IMR-90 (cell line): ENCODE measurements around the gene SLC35F3. TPM values are rescaled to one million over a fixed set of nuclear protein-coding genes. Genes with fewer than 3 reads are reported as not detected.

Experiments used
- ATAC-seq: fragments of 200-7000 bp; cut with Tn5 transposase; 2 replicates; pipeline ENCODE4 v1.9.1; 2020; ENCODE audit warnings: low read depth, mild to moderate bottlenecking, moderate library complexity
- BruUV-seq: library from RNA; stranded (reverse); fragments of 400-500 nt; replicated peaks from 2 replicates; lab custom pipeline; 2021; lab: Mats Ljungman, UMichigan
- CTCF ChIA-PET: fragments of 300-600 bp; formaldehyde crosslinking; extraction: SDS; loops from one replicate; lab custom pipeline; 2021; ENCODE audit warnings: antibody characterized with exemption; lab: Yijun Ruan, JAX
- POLR2A ChIA-PET: fragments of 300-600 bp; sonication (Branson Sonifier 250); formaldehyde crosslinking; loops from one replicate; lab custom pipeline; 2022; ENCODE audit warnings: antibody characterized with exemption; ENCODE audit not compliant: unreplicated experiment; lab: Charles Lee
- DNase-seq: peaks from one replicate; pipeline ENCODE4 v3.0.0; 2013
- H2AFZ ChIP-seq: replicated peaks from 2 replicates; pipeline ENCODE3; 2013; ENCODE audit warnings: low read length, mild to moderate bottlenecking; ENCODE audit not compliant: poor library complexity
- H2AK5ac ChIP-seq: 2 replicates; pipeline ENCODE4 v1.6.1; 2013; ENCODE audit warnings: low read depth, low read length, inconsistent platforms
- H2AK9ac ChIP-seq: replicated peaks from 2 replicates; pipeline ENCODE3; 2013; ENCODE audit warnings: mild to moderate bottlenecking, low read depth, low read length, moderate library complexity; ENCODE audit not compliant: poor library complexity
- H2BK120ac ChIP-seq: 2 replicates; pipeline ENCODE4 v1.6.1; 2013; ENCODE audit warnings: low read depth, low read length, inconsistent platforms
- H2BK15ac ChIP-seq: 3 replicates; pipeline ENCODE4 v1.6.1; 2013; ENCODE audit warnings: low read depth, low read length, inconsistent platforms
- H2BK20ac ChIP-seq: 2 replicates; pipeline ENCODE4 v1.6.1; 2013; ENCODE audit warnings: low read depth, mild to moderate bottlenecking, inconsistent platforms, low read length, moderate library complexity
- H2BK5ac ChIP-seq: 2 replicates; pipeline ENCODE4 v1.6.1; 2013; ENCODE audit warnings: mild to moderate bottlenecking, low read depth, low read length, inconsistent platforms; ENCODE audit not compliant: poor library complexity, severe bottlenecking
- H3K14ac ChIP-seq: replicated peaks from 2 replicates; pipeline ENCODE4 v1.6.1; 2013; ENCODE audit warnings: low read depth, low read length, inconsistent platforms
- H3K18ac ChIP-seq: 2 replicates; pipeline ENCODE4 v1.6.1; 2013; ENCODE audit warnings: low read depth, low read length, control low read depth
- H3K23ac ChIP-seq: 2 replicates; pipeline ENCODE4 v1.6.1; 2013; ENCODE audit warnings: low read depth, low read length, inconsistent platforms
- H3K27ac ChIP-seq: 2 replicates; pipeline ENCODE4 v1.5.1; 2013; ENCODE audit warnings: mild to moderate bottlenecking, control low read depth, low read length; ENCODE audit not compliant: insufficient read depth
- H3K27me3 ChIP-seq: 2 replicates; pipeline ENCODE4 v1.6.1; 2013; ENCODE audit warnings: low read length; ENCODE audit not compliant: control insufficient read depth, insufficient read depth
- H3K36me3 ChIP-seq: 2 replicates; pipeline ENCODE4 v1.6.1; 2013; ENCODE audit warnings: low read length, mixed read lengths; ENCODE audit not compliant: control insufficient read depth, insufficient read depth
- H3K4ac ChIP-seq: 2 replicates; pipeline ENCODE4 v1.6.1; 2013; ENCODE audit warnings: low read depth, low read length, inconsistent platforms
- H3K4me1 ChIP-seq: 2 replicates; pipeline ENCODE4 v1.6.1; 2013; ENCODE audit warnings: low read length, mixed read lengths; ENCODE audit not compliant: control insufficient read depth, insufficient read depth
- H3K4me2 ChIP-seq: 2 replicates; pipeline ENCODE4 v1.6.1; 2013; ENCODE audit warnings: low read depth, mild to moderate bottlenecking, control low read depth, low read length, moderate library complexity
- H3K4me3 ChIP-seq: 2 replicates; pipeline ENCODE4 v1.5.1; 2013; ENCODE audit warnings: low read depth, mild to moderate bottlenecking, control low read depth, low read length, moderate library complexity; ENCODE audit not compliant: insufficient read depth
- H3K56ac ChIP-seq: 2 replicates; pipeline ENCODE4 v1.6.1; 2013; ENCODE audit warnings: low read length, inconsistent platforms; ENCODE audit not compliant: insufficient read depth; ENCODE audit errors: extremely low read depth
- H3K79me1 ChIP-seq, 2 experiments: 2 replicates each; pipeline ENCODE4 v1.6.1; 2013; ENCODE audit warnings: low read length in 2 of 2, inconsistent platforms in 1 of 2, low read depth in 1 of 2
- H3K9ac ChIP-seq: 2 replicates; pipeline ENCODE4 v1.6.1; 2013; ENCODE audit warnings: low read depth, low read length, control low read depth
- H3K9me1 ChIP-seq: 2 replicates; pipeline ENCODE4 v1.6.1; 2013; ENCODE audit warnings: low read length, inconsistent platforms; ENCODE audit not compliant: insufficient read depth
- H3K9me3 ChIP-seq: 2 replicates; pipeline ENCODE4 v1.6.1; 2013; ENCODE audit warnings: low read length; ENCODE audit not compliant: control insufficient read depth, insufficient read depth
- H4K20me1 ChIP-seq: 2 replicates; pipeline ENCODE4 v1.6.1; 2013; ENCODE audit warnings: low read length, inconsistent platforms; ENCODE audit not compliant: insufficient read depth
- H4K5ac ChIP-seq: 2 replicates; pipeline ENCODE4 v1.6.1; 2013; ENCODE audit warnings: mild to moderate bottlenecking, low read depth, low read length, control low read depth
- H4K8ac ChIP-seq, 2 experiments: 2 replicates each; pipeline ENCODE4 v1.6.1; 2013; ENCODE audit warnings: low read depth in 2 of 2, low read length in 2 of 2, control low read depth in 1 of 2, inconsistent platforms in 1 of 2
- H4K91ac ChIP-seq: 2 replicates; pipeline ENCODE4 v1.6.1; 2013; ENCODE audit warnings: low read depth, low read length, inconsistent platforms; ENCODE audit not compliant: insufficient read depth
- BHLHE40 ChIP-seq: fragments of 150-350 bp; IDR thresholded peaks from 2 replicates; pipeline ENCODE4 v1.6.1; 2016; ENCODE audit warnings: mild to moderate bottlenecking, low read depth, low read length
- CEBPB ChIP-seq: IDR thresholded peaks from 2 replicates; pipeline ENCODE4 v1.6.1; 2012; ENCODE audit warnings: low read depth, low read length, improper control_type of control experiment
- MAFK ChIP-seq: IDR thresholded peaks from 2 replicates; pipeline ENCODE4 v1.6.1; 2012; ENCODE audit warnings: low read depth, low read length, improper control_type of control experiment
- MAZ ChIP-seq: IDR thresholded peaks from 2 replicates; pipeline ENCODE4 v1.6.1; 2012; ENCODE audit warnings: low read depth, mild to moderate bottlenecking, low read length, improper control_type of control experiment, moderate library complexity, borderline replicate concordance
- MXI1 ChIP-seq: IDR thresholded peaks from 2 replicates; pipeline ENCODE4 v1.6.1; 2012; ENCODE audit warnings: low read depth, mild to moderate bottlenecking, low read length, moderate library complexity, borderline replicate concordance
- NFE2L2 ChIP-seq: fragments of 150-350 bp; IDR thresholded peaks from 2 replicates; pipeline ENCODE4 v1.6.1; 2016; ENCODE audit warnings: low read depth, mild to moderate bottlenecking, low read length
- RCOR1 ChIP-seq: IDR thresholded peaks from 2 replicates; pipeline ENCODE4 v1.6.1; 2012; ENCODE audit warnings: mild to moderate bottlenecking, low read length, improper control_type of control experiment; ENCODE audit not compliant: insufficient replicate concordance
- SMC3 ChIP-seq: fragments of 150-350 bp; IDR thresholded peaks from 2 replicates; pipeline ENCODE4 v1.6.1; 2016; ENCODE audit warnings: low read depth, mild to moderate bottlenecking, antibody characterized with exemption, low read length, moderate library complexity
- WGBS, 2 experiments: methylation state at CpG; one replicate each; pipeline versions ENCODE4 v1.1.5 to v1.1.7; 2013; ENCODE audit warnings: missing lambda C conversion rate in 2 of 2; ENCODE audit not compliant: insufficient read length in 1 of 2; ENCODE audit errors: extremely low coverage in 2 of 2; 5-methylcytosine and 5-hydroxymethylcytosine counted together
- dilution Hi-C: fragments of 300-500 bp; cut with HindIII; formaldehyde crosslinking; loops from one replicate; pipeline ENCODE4 v1.14.3; 2018; ENCODE audit warnings: low sequenced_read_pairs; ENCODE audit not compliant: unreplicated experiment
- in situ Hi-C: fragments of 300-500 bp; cut with MboI; formaldehyde crosslinking; loops from 3 replicates; pipeline ENCODE4 v1.14.3; 2019; ENCODE audit warnings: low sequenced_read_pairs, inconsistent platforms, mixed read lengths
- intact Hi-C: fragments of 100-400 bp; cut with micrococcal nuclease; formaldehyde crosslinking; loops from 2 replicates; pipeline ENCODE4 v1.10.0; 2022
- polyA plus RNA-seq, 3 experiments: library from polyadenylated mRNA; depleted of rRNA; stranded (reverse); fragments of >200 nt; gene quantifications; 2 replicates each; pipeline ENCODE4 v1.2.3, GENCODE V29; 2012; ENCODE audit warnings: low replicate concordance in 1 of 3
- total RNA-seq: library from RNA; depleted of rRNA; stranded (reverse); fragments of >200 nt; gene quantifications from 2 replicates; pipeline ENCODE4 v1.2.3, GENCODE V29; 2012
- TF ChIP-seq, protein P1 (sequence below): conservative IDR thresholded peaks from 2 replicates; pipeline ENCODE4 v1.5.1; 2012; ENCODE audit warnings: mild to moderate bottlenecking, low read depth, low read length, improper control_type of control experiment
- TF ChIP-seq, protein P2 (sequence below): fragments of 150-350 bp; IDR thresholded peaks from 2 replicates; pipeline ENCODE4 v1.6.1; 2017; ENCODE audit warnings: mild to moderate bottlenecking, antibody characterized with exemption, low read length, low read depth

The SLC35F3 gene
- total and polyA plus RNA-seq, 2 of the 4 experiments (the other 2 are of a cell fraction), result under 0.01 to 0.17 TPM

DNA sequence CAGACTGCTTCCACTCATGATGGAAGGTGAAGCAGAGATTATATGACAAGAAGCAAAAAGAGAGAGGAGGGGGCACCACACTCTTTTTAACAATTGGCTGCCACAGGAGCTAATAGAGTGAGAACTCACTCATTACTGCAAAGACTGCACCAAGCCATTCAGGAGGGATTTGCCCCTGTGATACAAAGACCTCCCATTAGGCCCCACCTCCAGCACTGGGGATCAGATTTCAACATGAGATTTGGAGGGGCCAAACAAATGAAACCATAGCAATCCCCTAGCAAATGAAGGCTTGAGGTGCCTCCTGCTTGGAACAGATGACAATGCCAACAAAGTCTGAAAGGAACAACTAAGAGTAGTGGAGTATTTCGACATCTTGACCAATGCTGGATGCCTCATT lies 346.3 kb downstream of the SLC35F3 start:
- no peak overlapping the region for H3K14ac ChIP-seq
- no peak overlapping the region for H3K27ac ChIP-seq
- H2AFZ ChIP-seq, result no peak overlapping the region
- H3K23ac ChIP-seq, result no peak overlapping the region
- POLR2A ChIA-PET, result no interaction called here
- no peaks in the 10 kb centered on the region for H4K20me1 ChIP-seq
- H4K8ac ChIP-seq, result no peak overlapping the region
- H2AK5ac ChIP-seq, result no peak overlapping the region
- no peak overlapping the region for H3K56ac ChIP-seq
- no peak overlapping the region for H3K18ac ChIP-seq
- H3K9me3 ChIP-seq, result peaks cover 6% of the 10 kb centered on the region; the same call in 1 of the 2 replicates
- in situ Hi-C loops (no loop called here), intact Hi-C loops (no loop called here), dilution Hi-C loops (no loop called here)
- WGBS, 2 experiments, result no CpG with 5 or more reads among the region's 1 CpG
- H4K5ac ChIP-seq, result no peak overlapping the region
- ATAC-seq (no peak), DNase-seq (no peak)
- no peak overlapping the region for H2BK15ac ChIP-seq
- no peak overlapping the region for H3K4ac ChIP-seq
- no peak overlapping the region for H2AK9ac ChIP-seq
- CTCF ChIA-PET, result no interaction called here
- H3K79me1 ChIP-seq, result no peaks in the 10 kb centered on the region
- no peaks in the 10 kb centered on the region for H3K27me3 ChIP-seq
- no peaks in the 10 kb centered on the region for H3K9me1 ChIP-seq
- H3K4me2 ChIP-seq, result no peak overlapping the region
- H2BK20ac ChIP-seq, result no peak overlapping the region
- TF ChIP-seq MAFK (no peak), MXI1 (no peak), SMC3 (no peak), BHLHE40 (no peak), CEBPB (no peak), RCOR1 (no peak), NFE2L2 (no peak), MAZ (no peak)
- TF ChIP-seq, protein P1, sequence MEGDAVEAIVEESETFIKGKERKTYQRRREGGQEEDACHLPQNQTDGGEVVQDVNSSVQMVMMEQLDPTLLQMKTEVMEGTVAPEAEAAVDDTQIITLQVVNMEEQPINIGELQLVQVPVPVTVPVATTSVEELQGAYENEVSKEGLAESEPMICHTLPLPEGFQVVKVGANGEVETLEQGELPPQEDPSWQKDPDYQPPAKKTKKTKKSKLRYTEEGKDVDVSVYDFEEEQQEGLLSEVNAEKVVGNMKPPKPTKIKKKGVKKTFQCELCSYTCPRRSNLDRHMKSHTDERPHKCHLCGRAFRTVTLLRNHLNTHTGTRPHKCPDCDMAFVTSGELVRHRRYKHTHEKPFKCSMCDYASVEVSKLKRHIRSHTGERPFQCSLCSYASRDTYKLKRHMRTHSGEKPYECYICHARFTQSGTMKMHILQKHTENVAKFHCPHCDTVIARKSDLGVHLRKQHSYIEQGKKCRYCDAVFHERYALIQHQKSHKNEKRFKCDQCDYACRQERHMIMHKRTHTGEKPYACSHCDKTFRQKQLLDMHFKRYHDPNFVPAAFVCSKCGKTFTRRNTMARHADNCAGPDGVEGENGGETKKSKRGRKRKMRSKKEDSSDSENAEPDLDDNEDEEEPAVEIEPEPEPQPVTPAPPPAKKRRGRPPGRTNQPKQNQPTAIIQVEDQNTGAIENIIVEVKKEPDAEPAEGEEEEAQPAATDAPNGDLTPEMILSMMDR, result no peak
- TF ChIP-seq, protein P2, sequence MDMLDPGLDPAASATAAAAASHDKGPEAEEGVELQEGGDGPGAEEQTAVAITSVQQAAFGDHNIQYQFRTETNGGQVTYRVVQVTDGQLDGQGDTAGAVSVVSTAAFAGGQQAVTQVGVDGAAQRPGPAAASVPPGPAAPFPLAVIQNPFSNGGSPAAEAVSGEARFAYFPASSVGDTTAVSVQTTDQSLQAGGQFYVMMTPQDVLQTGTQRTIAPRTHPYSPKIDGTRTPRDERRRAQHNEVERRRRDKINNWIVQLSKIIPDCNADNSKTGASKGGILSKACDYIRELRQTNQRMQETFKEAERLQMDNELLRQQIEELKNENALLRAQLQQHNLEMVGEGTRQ, result no peak
- H3K4me3 ChIP-seq, result no peak overlapping the region
- H2BK5ac ChIP-seq, result no peak overlapping the region
- no peak overlapping the region for H2BK120ac ChIP-seq
- no peak overlapping the region for H3K9ac ChIP-seq
- BruUV-seq, result no TSS peak
- no peak overlapping the region for H4K91ac ChIP-seq
- H3K36me3 ChIP-seq, result no peaks in the 10 kb centered on the region
- no peaks in the 10 kb centered on the region for H3K4me1 ChIP-seq
